C4-2B (cell line): Measurements from ENCODE around the gene NFXL1.
A peak's percentile ranks its signal among the peaks of the same experiment; 100 is the strongest.

Experiments used
- H3K27ac ChIP-seq: fragments of 450-650 bp; 2 replicates; pipeline ENCODE4 v1.5.1; 2017
- ZFX ChIP-seq: fragments of 450-650 bp; IDR thresholded peaks from 2 replicates; pipeline ENCODE4 v1.6.1; 2017
- TF ChIP-seq, protein P1 (sequence below): fragments of 450-650 bp; conservative IDR thresholded peaks from 2 replicates; pipeline ENCODE4 v1.5.1; 2017; ENCODE audit warnings: mild to moderate bottlenecking

NFXL1 gene

DNA sequence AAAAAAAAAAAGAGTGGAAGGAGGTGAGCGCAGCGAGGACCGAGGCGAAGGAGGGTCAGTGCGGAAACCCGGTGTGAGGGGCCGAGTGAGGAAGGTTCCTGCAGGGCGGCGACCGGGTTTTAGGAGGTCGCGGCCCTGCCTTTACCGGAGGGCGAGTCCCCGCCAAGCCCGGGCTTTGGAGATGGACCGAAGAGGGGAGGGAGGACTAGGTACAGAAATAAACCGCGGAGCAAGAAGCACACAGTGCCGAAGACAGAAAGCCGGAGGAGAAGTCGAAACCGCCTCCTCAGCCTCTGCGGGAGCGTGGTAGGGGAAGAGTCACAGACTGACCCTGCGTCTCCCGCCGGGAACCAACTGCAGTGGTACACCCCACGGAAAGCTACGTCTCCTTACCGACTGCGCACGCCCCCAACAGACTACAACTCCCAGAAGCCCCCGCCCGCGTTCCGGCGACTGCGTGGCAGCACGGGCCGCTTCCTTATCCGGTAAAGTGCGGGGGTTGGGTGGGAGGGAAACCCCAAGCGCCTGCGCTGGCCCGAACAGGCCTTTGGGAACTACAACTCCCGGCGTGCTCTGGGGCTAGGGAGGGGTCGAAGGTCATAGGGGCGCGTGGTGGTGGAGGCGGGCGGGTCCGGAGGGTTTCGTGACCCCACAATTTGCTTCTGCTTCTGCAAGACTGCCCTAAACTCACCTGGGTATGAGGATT lies at the start of gene NFXL1:
TSS of gene NFXL1 (minus strand) at position 364 of the 706 bp plus-strand sequence. CDS start 380 bp downstream, outside the sequence.
- peak; percentile 91 for TF ChIP-seq ZFX
- TF ChIP-seq, protein P1, sequence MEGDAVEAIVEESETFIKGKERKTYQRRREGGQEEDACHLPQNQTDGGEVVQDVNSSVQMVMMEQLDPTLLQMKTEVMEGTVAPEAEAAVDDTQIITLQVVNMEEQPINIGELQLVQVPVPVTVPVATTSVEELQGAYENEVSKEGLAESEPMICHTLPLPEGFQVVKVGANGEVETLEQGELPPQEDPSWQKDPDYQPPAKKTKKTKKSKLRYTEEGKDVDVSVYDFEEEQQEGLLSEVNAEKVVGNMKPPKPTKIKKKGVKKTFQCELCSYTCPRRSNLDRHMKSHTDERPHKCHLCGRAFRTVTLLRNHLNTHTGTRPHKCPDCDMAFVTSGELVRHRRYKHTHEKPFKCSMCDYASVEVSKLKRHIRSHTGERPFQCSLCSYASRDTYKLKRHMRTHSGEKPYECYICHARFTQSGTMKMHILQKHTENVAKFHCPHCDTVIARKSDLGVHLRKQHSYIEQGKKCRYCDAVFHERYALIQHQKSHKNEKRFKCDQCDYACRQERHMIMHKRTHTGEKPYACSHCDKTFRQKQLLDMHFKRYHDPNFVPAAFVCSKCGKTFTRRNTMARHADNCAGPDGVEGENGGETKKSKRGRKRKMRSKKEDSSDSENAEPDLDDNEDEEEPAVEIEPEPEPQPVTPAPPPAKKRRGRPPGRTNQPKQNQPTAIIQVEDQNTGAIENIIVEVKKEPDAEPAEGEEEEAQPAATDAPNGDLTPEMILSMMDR: no peak
- peak within 1 kb of the TSS; percentile 92 for H3K27ac ChIP-seq

DNA sequence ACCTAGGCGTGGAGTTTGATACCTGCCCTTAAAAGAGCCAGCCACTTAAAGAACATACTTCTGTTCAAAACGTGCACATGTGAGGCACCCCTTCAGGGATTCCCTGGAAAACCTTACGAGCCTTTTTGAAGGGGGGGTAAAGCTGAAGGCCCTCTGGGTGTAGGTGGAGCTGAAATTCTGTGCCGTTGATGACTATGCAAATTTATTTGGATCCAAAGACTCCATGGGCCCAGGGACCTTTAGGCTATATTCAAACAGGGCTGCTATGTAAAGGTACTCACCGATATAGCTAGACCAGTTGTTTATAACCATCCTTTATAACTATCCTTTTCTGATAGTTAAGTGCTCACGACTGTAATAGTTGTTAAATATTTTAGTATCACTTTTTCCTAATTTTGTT lies 40.3 kb upstream of the NFXL1 start:
- no peak for TF ChIP-seq ZFX
- TF ChIP-seq, protein P1: no peak
- H3K27ac ChIP-seq: no peak overlapping the region

DNA sequence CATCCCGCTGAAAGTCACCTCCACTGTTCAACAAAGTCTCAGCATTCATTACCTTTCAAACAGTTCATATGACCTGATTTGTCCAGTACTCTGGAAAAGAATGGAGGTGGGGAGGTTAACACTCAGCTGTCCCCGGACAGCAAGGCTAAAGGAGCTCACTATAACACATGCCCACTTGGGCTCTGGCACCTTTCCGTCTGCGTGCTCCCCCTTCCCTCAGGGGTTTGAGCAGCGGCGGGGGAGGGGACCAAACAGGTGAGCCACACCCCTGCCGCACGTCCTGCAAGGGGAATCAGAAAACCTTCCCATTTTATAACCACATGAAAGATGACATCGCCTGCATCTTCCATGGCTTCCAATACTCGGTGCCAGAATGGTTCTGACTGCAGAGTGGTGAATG lies 39.9 kb upstream of the NFXL1 start:
- TF ChIP-seq ZFX: no peak
- TF ChIP-seq, protein P1: no peak

DNA sequence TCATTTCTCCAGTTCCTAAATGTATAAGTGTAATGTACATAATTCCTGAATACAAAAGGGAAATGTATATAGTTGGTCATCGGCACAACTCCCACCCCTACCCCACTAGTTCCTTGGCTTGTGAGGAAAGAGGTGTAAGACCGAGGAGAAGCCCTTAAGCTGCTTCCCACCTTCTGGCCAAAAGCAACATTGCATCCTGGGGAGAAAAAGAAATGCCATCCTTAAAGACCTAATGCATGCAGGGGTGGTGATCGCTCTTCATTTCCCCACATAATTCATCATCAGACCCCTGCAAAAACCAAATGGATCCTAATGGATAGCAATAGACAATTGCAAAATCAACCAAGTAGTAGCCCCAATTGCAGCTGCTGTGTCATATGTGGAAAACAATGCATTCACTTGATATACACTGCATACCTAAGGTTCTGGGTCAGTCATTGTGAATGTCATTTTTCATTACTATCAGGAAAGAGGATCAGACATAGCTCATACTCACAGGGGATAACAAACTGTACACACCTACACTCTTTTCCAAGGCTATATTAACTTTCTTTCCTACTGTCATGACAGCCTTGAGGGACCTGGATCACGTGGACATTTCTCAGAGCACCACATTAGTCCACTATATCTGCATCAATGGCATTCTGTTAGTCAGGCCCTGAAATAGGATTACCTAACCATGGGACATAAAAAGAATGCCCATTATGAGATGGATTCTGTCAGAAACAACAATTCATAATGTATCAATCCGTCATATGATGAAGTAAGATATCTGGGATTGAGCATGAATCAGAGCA lies 31.7 kb upstream of the NFXL1 start:
- H3K27ac ChIP-seq: no peak overlapping the region
- TF ChIP-seq ZFX: no peak
- TF ChIP-seq, protein P1: peak; percentile 19; the same call in 1 of the 2 replicates

More for the DNA sequence above, 39.9 kb upstream of the NFXL1 start:
- no peak overlapping the region for H3K27ac ChIP-seq

DNA sequence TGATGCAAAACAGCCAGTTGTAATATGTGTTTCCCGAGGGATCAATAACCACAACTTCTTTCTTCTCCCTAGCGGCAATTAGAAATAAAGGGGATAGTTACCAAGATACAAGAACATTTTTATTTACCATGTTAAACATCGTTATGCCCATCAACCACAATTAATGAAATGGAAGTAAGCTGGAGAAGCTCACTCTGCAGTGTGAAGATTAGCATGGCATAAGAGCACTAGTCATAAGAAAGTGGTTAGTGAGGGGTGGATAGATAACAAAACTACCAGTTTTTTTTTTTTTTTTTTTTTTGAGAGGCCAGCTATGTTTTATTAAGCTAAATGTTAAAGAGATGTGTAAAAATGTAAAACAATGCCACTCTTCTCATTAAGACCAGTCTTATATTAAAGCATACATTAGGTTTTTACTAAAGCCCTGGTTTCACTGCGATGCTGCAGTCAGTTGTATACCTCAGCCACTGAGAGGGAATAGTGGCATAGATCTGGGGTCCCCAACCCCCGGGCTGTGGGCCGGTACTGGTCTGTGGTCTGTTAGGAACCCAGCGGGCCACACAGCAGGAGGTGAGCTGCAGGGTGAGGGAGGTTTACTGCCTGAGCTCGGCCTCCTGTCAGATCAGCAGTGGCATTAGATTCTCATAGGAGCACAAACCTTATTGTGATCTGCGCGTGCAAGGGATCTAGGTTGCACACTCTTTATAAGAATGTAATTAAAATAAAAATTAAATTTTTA lies 27.9 kb upstream of the NFXL1 start:
- TF ChIP-seq, protein P1: no peak
- no peak for TF ChIP-seq ZFX
- H3K27ac ChIP-seq: no peak overlapping the region

DNA sequence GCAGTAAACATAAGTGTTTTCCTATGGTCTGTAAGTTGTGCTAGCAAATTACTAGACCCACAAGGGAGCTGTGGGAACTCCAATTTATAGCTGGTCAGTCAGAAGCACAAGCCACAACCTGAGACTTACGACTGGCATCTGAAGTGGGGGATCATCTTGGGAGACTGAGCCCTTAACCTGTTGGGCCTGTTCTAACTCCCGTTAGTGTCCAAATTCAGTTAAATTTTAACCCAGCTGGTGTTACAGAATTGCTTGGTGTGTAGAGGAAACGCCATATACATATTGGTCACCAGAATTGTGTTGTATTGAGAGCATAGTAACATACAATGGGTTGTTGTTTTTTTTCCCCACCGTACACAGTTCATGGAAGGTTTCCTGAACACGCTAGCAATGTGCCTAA lies 25.1 kb upstream of the NFXL1 start:
- TF ChIP-seq, protein P1: no peak
- no peak for TF ChIP-seq ZFX
- H3K27ac ChIP-seq: no peak overlapping the region

DNA sequence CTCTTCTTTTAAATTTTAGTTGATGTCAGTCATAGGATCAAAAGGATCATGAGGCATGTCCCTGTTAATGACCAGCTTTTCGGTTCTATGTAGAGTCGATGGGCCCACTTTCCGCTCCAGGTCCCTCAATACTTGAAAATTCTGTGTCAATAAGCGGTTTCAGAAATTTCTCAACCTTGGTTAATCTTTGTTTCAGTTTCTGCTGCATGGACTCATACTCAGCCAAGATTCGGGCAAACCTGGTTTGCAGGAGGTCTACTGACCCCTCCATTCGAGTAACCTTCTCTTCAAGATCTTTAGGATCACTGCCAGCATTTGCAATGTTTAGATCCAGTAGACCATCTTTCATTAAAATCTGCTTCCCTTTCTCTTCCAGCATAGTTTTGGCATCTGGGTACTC lies 22.0 kb upstream of the NFXL1 start:
- no peak for TF ChIP-seq ZFX
- TF ChIP-seq, protein P1: no peak
- H3K27ac ChIP-seq: no peak overlapping the region
